H1 (cell line): ENCODE data around the gene SPTSSA. TPM values are rescaled to one million over a fixed set of nuclear protein-coding genes. Genes with fewer than 3 reads are reported as not detected.
A peak's percentile ranks its signal among the peaks of the same experiment; 100 is the strongest.

Experiments used
- CTCF ChIA-PET: fragments of 300-600 bp; sonication (Branson Sonifier 250); formaldehyde crosslinking; loops from one replicate; lab custom pipeline; 2021; ENCODE audit not compliant: partially characterized antibody; lab: Charles Lee
- POLR2A ChIA-PET: fragments of 300-600 bp; sonication (Branson Sonifier 250); formaldehyde crosslinking; loops from one replicate; lab custom pipeline; 2021; ENCODE audit warnings: inconsistent platforms; ENCODE audit not compliant: partially characterized antibody; lab: Charles Lee
- DNase-seq, 2 experiments: peaks; one replicate each; pipeline versions ENCODE4 v3.0.0 to v3.0.0-alpha.2; 2010 to 2022; ENCODE audit warnings: low spot score in 2 of 2, low read depth in 1 of 2, mixed read lengths in 1 of 2
- FAIRE-seq: peaks from 2 replicates; lab custom pipeline; 2011; peaks lifted over from hg19 to GRCh38; lab: Jason Lieb, UNC
- H2AFZ ChIP-seq: 2 replicates; pipeline ENCODE4 v1.8.1; 2012; ENCODE audit warnings: low read length, inconsistent platforms
- H2AK5ac ChIP-seq: 2 replicates; pipeline ENCODE4 v1.6.1; 2013; ENCODE audit warnings: low read depth, low read length
- H2BK120ac ChIP-seq: replicated peaks from 2 replicates; pipeline ENCODE3; 2013; ENCODE audit warnings: low read depth, low read length, inconsistent platforms
- H2BK12ac ChIP-seq: 2 replicates; pipeline ENCODE4 v1.6.1; 2013; ENCODE audit warnings: low read depth, low read length
- H2BK15ac ChIP-seq: 2 replicates; pipeline ENCODE4 v1.6.1; 2013; ENCODE audit warnings: low read length
- H2BK20ac ChIP-seq: 2 replicates; pipeline ENCODE4 v1.6.1; 2013; ENCODE audit warnings: low read length
- H2BK5ac ChIP-seq: 2 replicates; pipeline ENCODE4 v1.6.1; 2013; ENCODE audit warnings: low read depth, low read length
- H3K14ac ChIP-seq: 2 replicates; pipeline ENCODE4 v1.6.1; 2013; ENCODE audit warnings: inconsistent platforms; ENCODE audit not compliant: insufficient read length
- H3K18ac ChIP-seq: 2 replicates; pipeline ENCODE4 v1.6.1; 2013; ENCODE audit warnings: low read length; ENCODE audit errors: extremely low read depth
- H3K23ac ChIP-seq: 2 replicates; pipeline ENCODE4 v1.6.1; 2013; ENCODE audit warnings: inconsistent platforms; ENCODE audit not compliant: insufficient read length
- H3K23me2 ChIP-seq: 2 replicates; pipeline ENCODE4 v1.6.1; 2013; ENCODE audit warnings: low read depth, low read length
- H3K27ac ChIP-seq: 2 replicates; pipeline ENCODE4 v1.6.1; 2011; ENCODE audit warnings: low read depth, low read length, inconsistent platforms
- H3K27me3 ChIP-seq, 4 experiments: replicated peaks in 1 of 4; 1 replicate in 1 of 4; 2 replicates in 3 of 4; pipeline versions ENCODE4 v1.6.1 to v1.8.1; 2011 to 2013; ENCODE audit warnings: low read length in 3 of 4, mild to moderate bottlenecking in 3 of 4, inconsistent platforms in 2 of 4, mixed read lengths in 2 of 4, moderate library complexity in 1 of 4; ENCODE audit not compliant: control insufficient read depth in 3 of 4, insufficient read depth in 3 of 4; ENCODE audit errors: extremely low read depth in 1 of 4
- H3K36me3 ChIP-seq, 4 experiments: 2 replicates each; pipeline versions ENCODE4 v1.6.1 to v1.8.1; 2011 to 2013; ENCODE audit warnings: mild to moderate bottlenecking in 4 of 4, low read length in 3 of 4, moderate library complexity in 2 of 4, control low read depth in 1 of 4, inconsistent platforms in 1 of 4; ENCODE audit not compliant: insufficient read depth in 4 of 4, control insufficient read depth in 2 of 4
- H3K4ac ChIP-seq: replicated peaks from 2 replicates; pipeline ENCODE3; 2013; ENCODE audit warnings: low read length, low read depth, mixed read lengths, inconsistent platforms; ENCODE audit not compliant: insufficient read length
- H3K4me1 ChIP-seq, 4 experiments: replicated peaks in 1 of 4; 1 replicate in 1 of 4; 2 replicates in 3 of 4; pipeline versions ENCODE4 v1.6.1 to v1.8.1; 2011 to 2013; ENCODE audit warnings: low read length in 3 of 4, inconsistent platforms in 2 of 4, mixed read lengths in 1 of 4; ENCODE audit not compliant: insufficient read depth in 4 of 4, control insufficient read depth in 3 of 4
- H3K4me2 ChIP-seq, 2 experiments: 2 replicates each; pipeline versions ENCODE4 v1.6.1 to v1.8.1; 2011 to 2013; ENCODE audit warnings: low read depth in 2 of 2, low read length in 2 of 2, control low read depth in 1 of 2, inconsistent platforms in 1 of 2, mild to moderate bottlenecking in 1 of 2; ENCODE audit not compliant: insufficient read depth in 1 of 2
- H3K4me3 ChIP-seq, 4 experiments: fragments of 200-600, 300-600 bp in 1 of 4; sonication (generic), shearing (Covaris generic), sonication (Bioruptor Twin) in 1 of 4; 2 replicates each; pipeline versions ENCODE4 v1.5.1 to v1.8.1; 2011 to 2016; ENCODE audit warnings: low read length in 4 of 4, low read depth in 3 of 4, control low read depth in 2 of 4, inconsistent platforms in 2 of 4, mild to moderate bottlenecking in 2 of 4, mixed read lengths in 1 of 4, moderate library complexity in 1 of 4; ENCODE audit not compliant: insufficient read depth in 2 of 4; ENCODE audit errors: extremely low read depth in 1 of 4
- H3K56ac ChIP-seq: replicated peaks from 2 replicates; pipeline ENCODE3; 2013; ENCODE audit warnings: low read depth, mild to moderate bottlenecking, mixed read lengths, low read length, inconsistent platforms; ENCODE audit not compliant: insufficient read length
- H3K79me1 ChIP-seq: 2 replicates; pipeline ENCODE4 v1.6.1; 2013; ENCODE audit warnings: low read depth, low read length, control low read depth
- H3K79me2 ChIP-seq, 2 experiments: 2 replicates each; pipeline versions ENCODE4 v1.6.1 to v1.8.1; 2012 to 2013; ENCODE audit warnings: low read length in 2 of 2, mild to moderate bottlenecking in 2 of 2, inconsistent platforms in 1 of 2; ENCODE audit not compliant: insufficient read depth in 2 of 2, control insufficient read depth in 1 of 2
- H3K9ac ChIP-seq, 4 experiments: replicated peaks in 1 of 4; 1 replicate in 1 of 4; 2 replicates in 3 of 4; pipeline versions ENCODE4 v1.6.1 to v1.8.1; 2011 to 2013; ENCODE audit warnings: low read depth in 3 of 4, low read length in 3 of 4, control low read depth in 2 of 4, mild to moderate bottlenecking in 2 of 4, moderate library complexity in 2 of 4, inconsistent platforms in 1 of 4; ENCODE audit errors: extremely low read depth in 1 of 4
- H3K9me3 ChIP-seq, 2 experiments: 2 replicates each; pipeline versions ENCODE4 v1.6.1 to v1.8.1; 2012 to 2013; ENCODE audit warnings: mild to moderate bottlenecking in 2 of 2, moderate library complexity in 2 of 2, control low read depth in 1 of 2, inconsistent platforms in 1 of 2, low read depth in 1 of 2, low read length in 1 of 2, mixed read lengths in 1 of 2; ENCODE audit not compliant: insufficient read depth in 2 of 2
- H4K20me1 ChIP-seq, 2 experiments: replicated peaks in 1 of 2; 2 replicates each; pipeline versions ENCODE3 to v1.8.1; 2011 to 2013; ENCODE audit warnings: inconsistent platforms in 2 of 2, low read length in 2 of 2, mild to moderate bottlenecking in 1 of 2; ENCODE audit not compliant: insufficient read depth in 2 of 2, control insufficient read depth in 1 of 2
- H4K5ac ChIP-seq: 2 replicates; pipeline ENCODE4 v1.6.1; 2013; ENCODE audit warnings: low read length, low read depth, mixed read lengths, inconsistent platforms; ENCODE audit not compliant: insufficient read length
- H4K8ac ChIP-seq: 2 replicates; pipeline ENCODE4 v1.8.0; 2013; ENCODE audit warnings: mild to moderate bottlenecking, moderate library complexity, low read length, inconsistent platforms; ENCODE audit not compliant: insufficient read depth; ENCODE audit errors: extremely low read depth
- H4K91ac ChIP-seq: replicated peaks from 2 replicates; pipeline ENCODE3; 2013; ENCODE audit warnings: low read length, mixed read lengths, inconsistent platforms; ENCODE audit not compliant: insufficient read length
- ASH2L ChIP-seq: fragments of 200-600, 300-600 bp; sonication (generic); IDR thresholded peaks from one replicate; pipeline ENCODE4 v1.7.1; 2017; ENCODE audit warnings: low read length
- CBX8 ChIP-seq: fragments of 300-800, 300-1000 bp; sonication (generic); IDR thresholded peaks from 2 replicates; pipeline ENCODE4 v1.7.1; 2016; ENCODE audit warnings: low read depth, low read length, borderline replicate concordance
- CTBP2 ChIP-seq: IDR thresholded peaks from 2 replicates; pipeline ENCODE4 v1.7.0; 2011; ENCODE audit warnings: borderline replicate concordance, mild to moderate bottlenecking, moderate library complexity, mixed read lengths, low read length; ENCODE audit not compliant: insufficient read depth, insufficient read length
- E2F6 ChIP-seq: IDR thresholded peaks from 2 replicates; pipeline ENCODE4 v1.6.1; 2012; ENCODE audit warnings: inconsistent platforms
- RNF2 ChIP-seq: fragments of 200-900, 300-1000 bp; sonication (generic); IDR thresholded peaks from 2 replicates; pipeline ENCODE4 v1.7.1; 2016; ENCODE audit warnings: borderline replicate concordance, low read depth, mild to moderate bottlenecking, antibody characterized with exemption, low read length; ENCODE audit not compliant: poor library complexity, severe bottlenecking; ENCODE audit errors: missing control alignments
- SIX5 ChIP-seq: IDR thresholded peaks from 2 replicates; pipeline ENCODE4 v1.6.1; 2011; ENCODE audit warnings: mild to moderate bottlenecking, low read depth, low read length
- SP1 ChIP-seq: IDR thresholded peaks from 2 replicates; pipeline ENCODE4 v1.6.1; 2011; ENCODE audit warnings: low read depth, low read length
- SP4 ChIP-seq: IDR thresholded peaks from 2 replicates; pipeline ENCODE4 v1.6.1; 2012; ENCODE audit warnings: low read length, inconsistent platforms
- TAF1 ChIP-seq: IDR thresholded peaks from 2 replicates; pipeline ENCODE4 v1.6.1; 2011; ENCODE audit warnings: mild to moderate bottlenecking, low read depth, low read length
- TAF7 ChIP-seq: optimal IDR thresholded peaks from 2 replicates; pipeline ENCODE3; 2011; ENCODE audit warnings: low read depth, mild to moderate bottlenecking, inconsistent platforms, low read length, moderate library complexity, borderline replicate concordance
- WGBS, 2 experiments: shearing (Covaris generic) in 1 of 2; methylation state at CpG; one replicate each; pipeline versions ENCODE4 v1.1.6 to v1.1.7; 2013 to 2015; ENCODE audit warnings: low lambda C conversion rate in 2 of 2, mixed read lengths in 2 of 2, inconsistent platforms in 1 of 2, low coverage in 1 of 2, missing lambda C conversion rate in 1 of 2; ENCODE audit not compliant: insufficient replicate concordance in 2 of 2, insufficient coverage in 1 of 2, insufficient read length in 1 of 2; ENCODE audit errors: extremely low coverage in 1 of 2, missing lambda C conversion rate in 1 of 2; 5-methylcytosine and 5-hydroxymethylcytosine counted together
- polyA plus RNA-seq, 7 experiments: library from polyadenylated mRNA; depleted of rRNA in 3 of 7; stranded (reverse) in 5 of 7; unstranded in 2 of 7; fragments of >200 nt in 5 of 7; fragments of 200-250 nt in 2 of 7; gene quantifications; 1 replicate in 5 of 7; 2 replicates in 1 of 7; 4 replicates in 1 of 7; pipeline versions ENCODE4 v1.2.1 to v1.2.3, GENCODE V29; 2011 to 2013; ENCODE audit warnings: missing spikeins in 2 of 7, mixed read lengths in 2 of 7
- total RNA-seq: library from RNA; stranded (reverse); fragmentation: NEBNext Ultra II Directional; extraction: Animal tissue kit (Norgen Biotek cat#: 25700); gene quantifications from 2 replicates; pipeline ENCODE4 v1.2.1, GENCODE V29; 2021
- TF ChIP-seq, protein P1 (sequence below): IDR thresholded peaks from 2 replicates; pipeline ENCODE4 v1.6.1; 2012; ENCODE audit warnings: low read length, inconsistent platforms

Gene SPTSSA
- total and polyA plus RNA-seq, 2 of the 8 experiments (the other 6 are each of a cell fraction or from before 2014, with no cell fraction given) = 24.9 to 28.5 TPM

- ChIA-PET CTCF (interaction anchor here (0.6 to 0.7 kb wide), 2 partner anchors 176 to 185 kb away, joined by 3 to 4 read pairs; no protein-coding TSS in a partner anchor), POLR2A (no interaction called here)
- no peaks in the 10 kb centered on the region for H3K79me1 ChIP-seq
- H3K4ac ChIP-seq = no peak overlapping the region
- no peaks in the 10 kb centered on the region for H3K9me3 ChIP-seq
- H3K79me2 ChIP-seq = no peaks in the 10 kb centered on the region
- H3K4me2 ChIP-seq = no peak overlapping the region
- H3K23me2 ChIP-seq = peaks cover 2% of the 10 kb centered on the region; the same call in 1 of the 2 replicates
- H2BK120ac ChIP-seq = no peak overlapping the region
- no peak overlapping the region for H3K56ac ChIP-seq
- H2BK20ac ChIP-seq = no peak overlapping the region
- no peaks in the 10 kb centered on the region for H3K36me3 ChIP-seq
- H3K27ac ChIP-seq = no peak overlapping the region
- H2AK5ac ChIP-seq = no peak overlapping the region
- H3K4me3 ChIP-seq = no peak overlapping the region
- no peak overlapping the region for H3K9ac ChIP-seq
- no peak overlapping the region for H3K23ac ChIP-seq
- no peak overlapping the region for H3K14ac ChIP-seq
- H2AFZ ChIP-seq = no peak overlapping the region
- no peak for DNase-seq
- no peaks in the 10 kb centered on the region for H3K27me3 ChIP-seq
- no peak overlapping the region for H4K91ac ChIP-seq
- no peak overlapping the region for H2BK12ac ChIP-seq
- 84% methylated on average over 8 of the region's 9 CpGs; no CpG with 5 or more reads in 1 of the 2 experiments for WGBS, 2 experiments
- FAIRE-seq = no peak
- no peak overlapping the region for H2BK15ac ChIP-seq
- H4K8ac ChIP-seq = 0 out of 2 replicates have a peak overlapping the region, but pooled peaks have one; percentile 79
- peaks cover 0 to 2% (median under 1%) of the 10 kb centered on the region in 4 experiments; a peak in 1 of 7 replicates for H3K4me1 ChIP-seq
- no peak overlapping the region for H4K5ac ChIP-seq
- no peak overlapping the region for H2BK5ac ChIP-seq
- H3K18ac ChIP-seq = no peak overlapping the region
- no peaks in the 10 kb centered on the region for H4K20me1 ChIP-seq
- no peak for TF ChIP-seq CTBP2
- no peak for TF ChIP-seq TAF1
- no peak for TF ChIP-seq RNF2
- TF ChIP-seq SP4 = no peak
- TF ChIP-seq E2F6 = no peak
- TF ChIP-seq, protein P1, sequence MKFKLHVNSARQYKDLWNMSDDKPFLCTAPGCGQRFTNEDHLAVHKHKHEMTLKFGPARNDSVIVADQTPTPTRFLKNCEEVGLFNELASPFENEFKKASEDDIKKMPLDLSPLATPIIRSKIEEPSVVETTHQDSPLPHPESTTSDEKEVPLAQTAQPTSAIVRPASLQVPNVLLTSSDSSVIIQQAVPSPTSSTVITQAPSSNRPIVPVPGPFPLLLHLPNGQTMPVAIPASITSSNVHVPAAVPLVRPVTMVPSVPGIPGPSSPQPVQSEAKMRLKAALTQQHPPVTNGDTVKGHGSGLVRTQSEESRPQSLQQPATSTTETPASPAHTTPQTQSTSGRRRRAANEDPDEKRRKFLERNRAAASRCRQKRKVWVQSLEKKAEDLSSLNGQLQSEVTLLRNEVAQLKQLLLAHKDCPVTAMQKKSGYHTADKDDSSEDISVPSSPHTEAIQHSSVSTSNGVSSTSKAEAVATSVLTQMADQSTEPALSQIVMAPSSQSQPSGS = no peak
- TF ChIP-seq SP1 = no peak
- no peak for TF ChIP-seq ASH2L
- no peak for TF ChIP-seq CBX8
- TF ChIP-seq TAF7 = no peak
- TF ChIP-seq SIX5 = no peak
These were observed 45.4 kb upstream of the SPTSSA start for GRCh38 chr14:34507459-34507858.
